ENCODE data around the gene L3MBTL2.
"Not testable (repeated sequence)": the region's sequence is repeated elsewhere in the genome, so short reads cannot be mapped to it uniquely, and the experiment has no call there.

Gene L3MBTL2

DNA sequence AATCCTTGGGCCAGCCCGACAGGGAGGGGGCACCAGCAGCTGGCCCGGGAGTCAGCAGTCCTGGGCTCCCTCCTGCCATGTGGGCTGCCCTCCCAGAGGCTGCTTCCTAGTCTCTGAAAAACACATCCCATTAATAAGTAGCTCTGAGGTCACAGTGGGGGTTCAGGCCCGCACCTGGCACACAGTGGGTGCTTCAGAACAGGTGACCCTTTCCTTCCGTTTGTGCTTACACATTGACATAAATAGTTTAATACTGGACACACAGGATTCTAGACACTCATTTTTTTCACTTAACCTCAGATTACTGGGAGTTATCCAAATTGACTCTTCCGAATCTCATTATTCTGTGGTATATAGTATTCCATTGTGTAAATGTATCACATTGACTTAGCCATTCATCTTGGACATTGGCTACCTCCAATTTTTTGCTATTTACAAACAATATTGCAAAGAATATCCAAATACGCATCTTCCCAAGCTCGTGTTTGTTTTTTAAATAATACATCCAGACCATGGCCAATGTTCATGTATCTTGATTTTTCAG lies 36.1 kb downstream of the L3MBTL2 start:
- no peak for DNase-seq (ENCODE audit: low spot score)

DNA sequence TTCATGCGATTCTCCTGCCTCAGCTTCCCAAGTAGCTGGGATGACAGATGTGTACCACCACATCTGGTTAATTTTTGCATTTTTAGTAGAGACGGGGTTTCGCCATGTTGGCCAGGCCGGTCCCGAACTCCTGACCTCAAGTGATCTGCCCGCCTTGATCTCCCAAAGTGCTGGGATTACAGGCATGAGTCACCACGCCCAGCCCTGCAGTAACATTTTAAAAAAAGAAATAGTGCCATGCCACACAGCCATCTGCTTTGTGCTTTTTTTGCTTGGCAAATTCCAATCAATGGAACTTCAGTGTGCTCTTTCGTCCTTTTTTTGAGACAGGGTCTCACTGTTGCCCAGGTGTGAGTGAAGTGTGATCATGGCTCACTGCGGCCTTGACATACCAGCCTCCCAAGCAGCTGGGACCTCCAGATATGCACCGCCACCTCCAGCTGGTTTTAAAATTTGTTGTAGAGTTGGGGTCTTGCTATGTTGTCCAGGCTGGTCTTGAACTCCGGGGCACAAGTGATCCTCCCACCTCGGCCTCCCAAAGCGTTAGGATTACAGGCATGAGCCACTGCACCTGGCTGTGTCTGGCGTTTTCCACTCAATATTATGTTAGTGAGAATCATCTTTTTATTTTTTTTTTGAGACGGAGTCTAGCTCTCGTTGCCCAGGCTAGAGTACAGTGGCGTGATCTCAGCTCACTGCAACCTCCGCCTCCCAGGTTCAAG lies 37.4 kb downstream of the L3MBTL2 start:
- no peak for DNase-seq (ENCODE audit: low spot score)

DNA sequence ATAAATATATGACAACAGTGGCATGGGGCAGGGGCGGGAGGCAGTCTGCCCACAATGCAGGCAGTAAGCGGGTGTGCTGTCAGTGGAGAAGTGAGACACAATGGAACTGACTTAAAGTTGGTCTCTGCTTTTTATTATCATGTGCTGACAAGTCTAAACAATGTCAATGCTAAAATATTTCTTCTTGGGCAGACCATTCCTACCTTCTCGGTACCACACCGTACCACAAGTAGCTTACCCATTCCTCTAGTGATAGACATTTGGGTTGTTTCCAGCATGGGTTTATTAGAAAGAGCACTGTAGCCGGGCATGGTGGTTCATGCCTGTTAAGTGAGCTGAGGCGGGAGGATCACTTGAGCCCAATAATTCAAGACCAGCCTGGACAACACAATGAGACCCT lies 38.2 kb downstream of the L3MBTL2 start:
- DNase-seq (ENCODE audit: low spot score): no peak

DNA sequence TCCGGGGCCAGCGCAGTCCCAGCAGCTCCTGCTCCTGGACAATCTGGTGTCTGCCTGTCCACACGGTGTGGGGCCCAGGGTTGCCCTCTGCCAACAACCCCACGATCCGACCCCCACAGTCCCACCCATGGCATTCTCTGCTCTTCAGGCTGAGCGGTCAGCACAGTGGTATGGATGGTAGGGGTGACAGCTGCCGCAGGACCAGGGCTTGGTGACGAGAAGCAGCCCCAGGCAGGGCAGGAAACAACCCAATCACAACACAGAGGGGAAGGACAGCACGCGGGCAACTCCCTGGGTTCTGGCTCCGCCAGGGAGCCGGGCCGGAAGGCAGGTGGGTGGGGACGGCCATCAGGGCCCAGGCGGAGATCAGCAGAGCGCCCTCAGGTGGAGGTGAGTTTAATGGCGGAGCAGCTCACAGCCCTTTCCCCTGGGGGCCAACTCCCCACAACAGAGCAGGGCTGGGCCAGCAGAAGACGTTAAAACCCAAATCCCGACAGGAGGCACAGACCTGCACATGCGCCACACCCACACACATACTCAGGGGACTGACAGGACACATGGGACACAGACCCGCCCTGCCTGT lies 40.9 kb downstream of the L3MBTL2 start:
- no peak for DNase-seq (ENCODE audit: low spot score)

DNA sequence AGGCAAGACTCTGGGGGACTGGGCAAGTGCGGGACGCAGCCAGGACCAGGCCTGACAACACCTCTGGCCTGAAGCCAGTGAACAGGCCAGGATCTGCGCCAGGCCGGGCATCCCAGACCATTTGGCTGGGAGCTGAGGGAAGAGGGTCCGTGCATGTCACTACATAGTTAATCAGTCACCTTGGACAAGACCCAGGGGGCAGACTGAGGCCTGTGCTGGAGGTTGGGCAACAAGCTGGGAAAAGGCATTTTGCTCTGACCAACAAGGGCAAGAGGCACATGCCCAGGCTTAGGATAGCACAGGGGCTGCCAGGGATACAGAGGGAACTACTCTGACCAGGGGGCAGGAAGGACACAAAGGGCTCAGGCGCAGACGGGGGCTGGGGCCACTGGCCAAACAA lies 42.6 kb downstream of the L3MBTL2 start:
- no peak for DNase-seq (ENCODE audit: low spot score)

DNA sequence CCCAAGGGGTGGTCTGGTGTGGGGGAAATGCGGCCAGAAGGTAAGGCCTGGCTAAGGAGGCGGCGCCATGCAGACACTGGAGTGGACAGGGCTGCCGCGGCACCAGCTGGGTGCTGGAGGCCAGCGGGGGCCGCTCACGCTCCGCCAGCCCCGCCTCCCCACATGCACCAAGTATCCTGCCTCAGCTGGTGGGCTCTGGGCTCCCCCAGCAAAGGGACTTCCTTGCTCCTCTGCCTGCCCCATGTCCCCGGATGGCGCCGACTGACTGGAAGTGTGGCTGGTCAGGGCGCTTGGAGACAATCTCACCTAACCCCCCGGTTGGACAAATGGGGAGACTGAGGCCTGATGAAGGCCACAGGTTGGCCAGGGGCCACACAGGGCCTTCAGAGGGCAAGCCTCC lies 43.2 kb downstream of the L3MBTL2 start:
- DNase-seq (ENCODE audit: low spot score): no peak

DNA sequence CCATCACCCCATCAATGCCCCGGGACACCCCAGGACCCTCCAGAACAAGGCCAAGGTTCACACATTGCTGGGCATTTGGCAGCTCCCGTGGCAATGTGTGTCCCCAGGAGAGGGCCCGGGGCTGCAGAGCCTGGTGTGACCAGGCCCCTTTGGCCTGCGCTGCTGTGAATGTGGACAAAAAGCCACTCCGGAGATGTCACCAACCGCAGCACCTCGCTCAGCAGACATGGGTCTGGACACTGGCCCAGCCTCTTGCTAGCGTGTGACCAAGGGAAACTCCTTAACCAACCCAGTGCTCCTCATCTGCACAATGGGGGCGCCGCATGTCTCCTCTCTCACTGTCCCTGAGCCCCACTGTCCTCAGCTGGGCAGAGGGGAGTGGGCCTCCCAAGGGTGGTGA lies 43.6 kb downstream of the L3MBTL2 start:
- no peak for DNase-seq (ENCODE audit: low spot score)

DNA sequence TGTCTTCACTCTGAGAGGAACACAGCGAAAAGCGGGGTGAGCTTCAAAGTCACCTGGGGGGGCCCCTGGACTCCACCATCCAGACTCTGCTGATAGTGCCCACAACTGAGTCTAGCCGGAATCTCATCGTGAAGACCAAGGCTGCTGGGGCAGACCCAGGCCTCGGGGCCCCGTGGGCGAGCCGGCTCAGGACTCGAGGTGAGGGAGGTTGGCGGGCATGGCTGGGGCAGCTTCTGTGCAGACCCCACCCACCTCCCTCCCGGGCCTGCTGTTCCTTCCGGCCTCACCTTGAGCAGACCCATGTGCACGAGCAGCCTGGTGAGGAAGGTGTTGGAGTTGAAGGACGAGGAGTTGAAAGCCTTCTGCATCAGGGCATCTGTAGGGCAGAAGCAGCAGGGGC lies 44.3 kb downstream of the L3MBTL2 start:
- DNase-seq (ENCODE audit: low spot score): no peak

DNA sequence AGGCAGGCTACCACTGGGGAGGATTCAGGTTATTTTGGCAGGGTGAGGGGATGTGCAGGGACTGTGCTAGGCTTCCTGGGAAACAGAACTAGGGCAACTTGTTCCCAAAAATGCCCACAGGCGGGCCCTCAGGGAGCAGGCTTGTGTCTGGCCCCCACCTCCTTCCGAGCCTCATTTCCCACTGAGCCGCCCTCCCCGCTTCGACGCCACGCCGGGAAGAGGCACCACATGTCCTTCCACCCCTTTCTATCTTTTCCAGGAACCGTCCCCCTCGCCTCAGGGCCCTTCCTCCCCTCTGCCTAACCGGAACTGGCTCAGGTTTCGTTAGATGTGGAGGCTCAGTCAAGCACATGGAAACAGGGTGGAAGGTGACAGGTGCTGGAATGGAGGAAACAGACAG lies 45.0 kb downstream of the L3MBTL2 start:
- no peak for DNase-seq (ENCODE audit: low spot score)

DNA sequence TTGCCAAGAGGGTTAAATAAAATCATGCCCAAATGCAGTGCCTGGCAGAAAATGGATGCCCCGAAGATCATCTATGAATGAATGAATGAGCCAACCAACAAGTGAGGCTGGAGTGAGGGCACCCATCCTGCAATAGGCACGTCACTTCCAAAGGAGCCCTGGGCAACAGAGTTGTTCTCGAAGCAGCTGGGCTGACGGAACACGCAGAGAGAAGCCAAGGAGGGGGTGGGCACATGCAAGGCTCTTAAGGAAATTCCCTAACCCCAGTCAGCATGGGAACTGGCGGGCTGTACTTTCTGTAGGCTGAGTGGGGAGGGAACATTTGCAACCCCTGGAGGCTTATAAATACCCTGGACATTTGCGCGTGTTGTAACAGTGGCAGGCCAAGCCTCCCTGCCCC lies 47.3 kb downstream of the L3MBTL2 start:
- no peak for DNase-seq (ENCODE audit: low spot score)

DNA sequence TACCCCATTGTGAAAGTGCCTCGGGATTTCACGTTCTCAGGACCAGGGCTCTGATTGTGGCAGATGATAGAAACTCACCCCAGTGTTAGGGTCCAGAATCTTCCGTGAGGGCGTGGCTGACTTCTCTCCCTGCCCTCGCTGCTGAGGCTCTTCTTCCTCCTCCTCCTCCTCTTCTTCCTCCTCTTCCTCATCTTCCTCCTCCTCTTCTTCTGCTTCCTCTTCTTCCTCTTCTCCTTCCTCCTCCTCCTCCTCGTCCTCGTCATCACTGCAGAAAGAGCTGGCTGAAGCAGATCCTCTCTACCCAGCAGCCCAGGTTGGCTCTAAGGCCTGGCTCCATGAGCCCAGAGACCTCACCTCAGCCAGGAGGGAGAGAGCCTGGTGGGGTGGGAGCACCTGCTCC lies 49.1 kb downstream of the L3MBTL2 start:
- DNase-seq (ENCODE audit: low spot score): no peak

DNA sequence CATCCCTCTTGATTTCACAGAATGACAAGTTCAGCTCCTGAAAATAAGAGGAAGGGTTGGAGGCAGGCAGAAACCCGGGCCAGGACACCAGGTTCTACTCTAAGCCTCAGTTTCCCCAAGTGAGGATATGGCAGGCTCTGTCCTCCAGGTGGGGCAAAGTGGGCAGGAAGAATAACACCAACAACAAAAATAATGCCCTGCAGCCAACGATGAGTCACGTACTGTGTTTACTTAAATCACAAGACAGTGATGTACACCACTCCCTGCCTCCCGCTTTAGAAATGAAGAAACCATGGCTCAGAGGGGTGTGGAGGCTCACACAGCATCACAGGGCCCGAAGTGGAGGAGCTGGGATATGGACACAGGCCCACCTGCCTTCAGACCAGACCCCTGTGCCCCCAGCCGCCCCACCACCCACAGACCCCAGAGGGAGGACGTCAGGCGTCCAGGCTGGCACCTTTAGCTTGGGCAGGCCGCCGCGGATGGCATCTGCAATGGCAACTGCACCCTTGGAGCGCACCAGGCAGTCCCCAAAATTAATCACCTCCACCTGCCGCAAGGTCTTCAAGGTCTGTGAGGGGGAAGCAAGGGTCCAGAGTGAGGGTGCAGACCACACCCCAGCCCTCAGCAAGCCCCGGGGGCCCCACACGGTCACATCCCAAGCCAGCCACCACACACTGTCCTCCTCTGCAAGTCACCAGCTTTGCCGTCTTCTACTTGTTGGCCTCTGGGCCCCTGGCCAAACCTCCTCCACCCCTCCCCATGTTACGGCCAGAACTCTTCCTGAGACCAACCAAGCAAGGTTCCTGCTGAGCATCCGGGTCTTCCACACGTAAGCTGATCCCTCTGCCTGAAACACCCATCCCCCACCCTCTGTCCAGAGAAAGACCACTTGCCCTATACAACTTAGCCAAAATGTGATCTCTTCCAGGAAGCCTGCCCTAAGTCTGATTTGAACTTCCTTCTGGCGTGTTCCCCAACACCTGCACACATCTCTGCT lies 51.4 kb downstream of the L3MBTL2 start:
- DNase-seq (ENCODE audit: low spot score): no peak

DNA sequence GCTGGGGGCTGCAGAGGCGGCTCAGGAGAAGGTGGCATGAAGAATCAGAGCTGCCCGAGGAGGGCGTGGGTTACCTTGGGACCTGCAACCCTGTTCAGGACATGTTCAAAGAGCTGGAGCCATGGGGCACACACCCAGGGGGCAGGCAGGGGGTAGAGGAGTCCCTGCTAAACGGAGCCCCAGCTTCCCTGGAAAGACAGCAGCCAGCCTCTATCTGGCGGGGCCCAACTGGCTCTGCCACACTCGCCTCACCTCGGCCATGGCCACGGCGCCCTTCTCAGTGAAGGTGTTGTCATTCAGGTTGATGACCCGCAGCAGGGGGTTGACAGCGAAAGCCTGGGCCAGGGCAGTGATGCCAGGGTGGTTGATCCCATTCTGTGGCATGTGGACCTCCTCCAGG lies 52.6 kb downstream of the L3MBTL2 start:
- no peak for DNase-seq (ENCODE audit: low spot score)

DNA sequence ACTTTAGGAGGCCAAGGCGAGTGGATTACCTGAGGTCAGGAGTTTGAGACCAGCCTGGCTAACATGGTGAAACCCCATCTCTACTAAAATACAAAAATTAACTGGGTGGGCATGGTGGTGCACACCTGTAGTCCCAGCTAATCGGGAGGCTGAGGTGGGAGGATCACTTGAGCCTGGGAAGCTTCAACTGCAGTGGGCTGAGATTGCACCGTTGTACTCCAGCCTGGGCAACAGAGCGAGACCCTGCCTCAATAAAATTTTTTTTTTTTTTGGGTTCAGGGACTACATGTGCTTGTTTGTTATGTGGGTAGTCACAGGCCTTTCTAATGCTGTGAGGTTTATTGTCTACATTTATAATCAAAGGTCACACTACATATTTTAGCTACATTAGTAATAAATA lies 54.6 kb downstream of the L3MBTL2 start:
- DNase-seq (ENCODE audit: low spot score): not testable (repeated sequence)

DNA sequence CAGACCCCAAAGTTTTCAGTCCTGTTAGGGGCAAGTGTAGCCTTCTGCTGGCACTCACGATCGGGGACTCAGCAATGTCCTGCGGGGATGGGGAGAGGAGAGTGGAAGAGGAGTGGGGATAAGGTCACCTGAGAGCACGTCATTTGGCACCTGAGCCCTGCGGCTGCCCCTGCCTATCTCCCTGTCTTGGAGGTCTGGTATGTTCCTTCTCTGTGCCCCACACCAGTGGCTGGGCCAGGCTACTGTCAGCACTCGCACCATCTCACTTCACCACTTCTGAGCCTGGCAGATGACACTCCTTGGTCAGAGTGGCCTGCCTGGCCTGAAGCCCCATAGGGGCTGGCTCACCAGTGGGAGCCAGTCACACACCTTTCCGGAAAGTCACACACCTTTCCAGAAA lies 55.8 kb downstream of the L3MBTL2 start:
- no peak for DNase-seq (ENCODE audit: low spot score)

DNA sequence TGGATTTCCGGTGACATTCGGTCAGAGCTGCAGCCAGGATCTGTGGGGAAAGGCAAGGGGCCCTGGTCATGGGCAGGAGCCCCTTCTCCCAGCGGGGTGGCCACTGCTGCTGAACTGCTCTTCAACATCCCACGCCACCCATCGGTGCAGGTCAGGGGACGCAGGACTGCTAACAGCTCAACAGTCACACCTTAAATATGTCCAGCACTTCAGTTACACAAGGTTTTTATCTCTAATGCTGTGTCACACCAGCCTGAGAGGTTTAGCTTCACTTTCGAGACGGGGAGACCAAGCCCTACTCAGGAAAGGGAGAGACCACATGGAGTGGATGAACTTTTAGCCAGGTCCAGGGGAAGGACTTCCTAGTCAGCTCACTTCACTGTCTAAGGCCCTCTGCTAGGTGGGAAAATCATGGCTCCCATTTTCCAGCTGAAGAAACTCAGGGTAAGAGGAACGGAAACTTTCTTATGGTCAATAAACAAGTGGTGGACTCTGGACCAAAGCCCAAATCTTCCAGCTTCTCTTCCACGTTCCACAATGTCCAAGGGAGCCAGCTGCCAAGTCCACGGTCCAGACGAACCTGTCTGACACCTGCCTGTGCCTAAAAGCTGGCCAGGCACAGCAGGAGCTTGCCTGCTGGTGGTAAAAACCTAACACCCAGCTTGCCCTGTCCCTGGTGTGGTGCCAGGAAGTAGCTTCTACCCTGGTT lies 56.6 kb downstream of the L3MBTL2 start:
- DNase-seq (ENCODE audit: low spot score): no peak

DNA sequence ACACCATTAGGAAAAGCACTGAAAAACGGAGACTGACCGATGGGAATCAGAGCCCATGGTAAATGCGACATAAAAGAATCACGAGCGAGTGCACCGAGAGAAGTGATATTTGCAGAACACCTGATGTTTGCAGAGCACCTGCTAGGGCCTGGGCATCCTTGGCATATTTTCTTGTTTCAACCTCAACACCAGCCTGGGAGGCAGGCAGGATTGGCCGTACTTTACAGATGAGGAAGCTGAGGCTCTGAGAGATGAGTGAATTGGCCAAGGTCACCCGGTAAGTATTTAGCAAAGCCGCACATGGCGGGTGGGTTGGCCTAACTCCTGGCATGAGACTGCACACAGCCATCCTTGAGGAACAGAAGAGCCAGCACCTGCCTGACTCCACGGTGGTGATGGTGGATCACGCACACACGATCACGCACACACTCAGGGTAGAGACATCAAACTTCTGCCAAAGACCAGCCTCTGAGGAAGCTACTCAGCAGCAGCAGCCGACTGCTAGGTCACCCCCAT lies 57.2 kb downstream of the L3MBTL2 start:
- DNase-seq (ENCODE audit: low spot score): no peak

DNA sequence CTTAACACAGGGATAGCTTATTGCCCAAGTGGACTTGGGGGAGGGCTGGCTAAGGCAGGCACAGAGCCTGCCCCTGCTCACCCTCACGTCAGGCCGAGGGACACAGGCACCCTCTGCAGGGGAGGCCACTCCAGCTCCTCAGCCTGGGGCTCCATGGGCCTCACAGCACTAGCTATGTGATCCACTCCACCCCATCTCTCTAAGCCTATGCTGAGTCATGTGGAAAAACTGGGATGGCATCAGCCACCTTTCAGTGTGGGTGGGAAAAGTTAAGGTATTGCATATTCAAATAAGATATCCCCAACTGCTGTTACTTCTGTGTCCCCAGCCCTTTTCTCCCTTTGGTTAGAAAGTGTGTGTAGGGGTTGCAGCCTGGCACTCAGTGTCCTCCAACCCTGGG lies 58.6 kb downstream of the L3MBTL2 start:
- DNase-seq (ENCODE audit: low spot score): no peak

DNA sequence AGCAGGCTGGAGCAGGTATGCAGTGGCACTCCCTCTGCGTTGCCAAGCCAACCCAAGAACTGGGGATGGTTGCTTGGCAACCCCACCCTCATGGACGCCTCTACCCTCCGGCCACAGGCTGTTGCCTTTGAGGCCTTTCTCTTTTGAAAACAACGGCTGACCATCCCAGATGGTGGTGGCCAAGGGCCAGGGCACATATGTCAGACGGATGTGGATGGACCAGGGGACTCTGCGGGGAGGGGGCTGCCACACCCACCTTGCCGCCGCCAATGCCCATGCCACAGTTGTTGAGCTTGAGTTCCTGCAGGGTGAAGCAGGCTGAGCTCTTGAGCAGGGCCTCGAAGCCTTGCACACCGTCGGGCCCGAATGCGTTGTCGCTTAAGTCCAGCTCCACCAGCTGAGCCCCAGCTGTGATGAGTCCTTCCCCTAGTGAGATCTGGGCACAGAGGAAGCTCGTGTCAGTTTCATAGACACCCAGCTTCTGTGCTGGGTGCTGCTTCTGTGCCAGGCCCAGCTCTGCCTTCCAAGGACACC lies 59.4 kb downstream of the L3MBTL2 start:
- DNase-seq (ENCODE audit: low spot score): peak; percentile 93

DNA sequence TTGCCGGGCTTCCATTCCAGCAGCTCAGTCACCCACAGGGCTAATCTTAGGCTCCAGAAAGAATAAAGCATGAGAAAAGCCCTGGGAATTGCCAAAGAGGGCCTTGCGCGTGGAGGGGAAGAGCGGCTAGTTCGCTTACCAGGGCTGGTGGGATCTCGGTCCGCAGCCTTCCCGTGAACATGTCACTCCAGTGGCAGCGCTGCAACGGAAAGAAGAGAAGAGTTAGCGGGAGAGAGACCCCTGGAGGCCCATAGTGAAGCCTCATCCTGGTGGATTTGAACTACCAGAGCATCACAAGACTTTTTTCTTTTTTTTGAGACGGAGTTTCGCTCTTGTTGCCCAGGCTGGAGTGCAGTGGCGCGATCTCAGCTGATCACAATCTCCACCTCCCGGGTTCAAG lies 62.8 kb downstream of the L3MBTL2 start:
- DNase-seq (ENCODE audit: low spot score): no peak

DNA sequence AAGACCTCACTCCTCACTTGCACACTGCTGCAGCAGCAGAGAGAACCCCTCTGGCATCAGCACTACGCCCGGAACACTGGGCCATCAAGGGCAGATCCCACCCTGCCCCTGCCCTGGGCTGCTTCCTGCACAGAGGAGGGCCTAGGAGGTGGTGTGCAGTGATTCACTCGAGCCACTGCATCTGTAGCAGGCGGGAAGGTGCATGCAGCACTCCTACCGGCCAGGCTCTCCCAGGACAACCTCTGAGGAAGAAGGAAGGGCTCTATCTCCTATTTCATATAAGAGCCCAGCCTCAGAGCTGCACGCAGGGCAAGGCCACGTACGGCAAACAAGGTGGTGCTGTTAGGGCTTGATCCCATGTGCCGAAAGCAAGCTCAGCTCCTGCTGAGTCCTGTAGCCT lies 66.7 kb downstream of the L3MBTL2 start:
- DNase-seq (ENCODE audit: low spot score): no peak

DNA sequence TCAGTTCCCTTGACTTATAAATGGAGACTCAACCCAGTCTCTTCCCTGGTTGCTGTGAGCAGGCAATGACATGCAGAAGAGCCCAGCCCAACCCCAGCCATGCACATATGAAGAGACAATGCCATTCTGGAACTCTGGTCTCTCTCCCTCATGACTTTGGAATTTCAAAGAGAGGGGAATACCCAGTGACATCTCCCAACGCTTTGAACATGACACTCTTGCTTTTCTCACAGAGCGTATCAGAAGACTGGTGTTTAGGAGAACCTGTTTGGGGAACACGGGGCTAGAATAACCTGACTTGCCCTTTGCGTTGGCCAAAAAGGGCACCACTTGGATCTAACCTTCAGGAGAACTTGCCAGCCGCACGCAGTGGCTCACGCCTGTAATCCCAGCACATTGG lies 68.0 kb downstream of the L3MBTL2 start:
- no peak for DNase-seq (ENCODE audit: low spot score)

Data from pons (tissue), 1 donor.